Heart left ventricle (tissue), 16 donors: ENCODE measurements around the gene UBL7. TPM values are rescaled to one million over a fixed set of nuclear protein-coding genes. Genes with fewer than 3 reads are reported as not detected.

Source experiments
- ATAC-seq, 4 donors: fragments of 200-7000 bp; cut with Tn5 transposase; one replicate each; pipeline ENCODE4 v1.9.1; 2020 to 2022; ENCODE audit warnings: moderate library complexity in 4 of 4, mild to moderate bottlenecking in 3 of 4, moderate number of reproducible peaks in 1 of 4
- DNase-seq, 5 donors: peaks; one replicate each; pipeline ENCODE4 v3.0.0-alpha.2; 2020
- H3K27ac ChIP-seq, 12 donors: fragments of 200-600 bp; sonication (generic) in 4 of 12; one replicate each; pipeline versions ENCODE4 v1.5.0 to v1.8.0; 2016 to 2022; ENCODE audit warnings: mild to moderate bottlenecking in 2 of 12
- H3K27me3 ChIP-seq, 9 donors: fragments of 200-600 bp; sonication (generic) in 2 of 9; one replicate each; pipeline versions ENCODE4 v1.5.1 to v1.8.0; 2016 to 2022; ENCODE audit warnings: mild to moderate bottlenecking in 3 of 9
- H3K36me3 ChIP-seq, 9 donors: fragments of 200-600 bp; sonication (generic) in 2 of 9; one replicate each; pipeline versions ENCODE4 v1.5.0 to v1.8.0; 2018 to 2022; ENCODE audit warnings: mild to moderate bottlenecking in 2 of 9
- H3K4me1 ChIP-seq, 12 donors: fragments of 200-600 bp; sonication (generic) in 4 of 12; one replicate each; pipeline versions ENCODE4 v1.5.0 to v1.8.0; 2016 to 2022; ENCODE audit warnings: mild to moderate bottlenecking in 3 of 12
- H3K4me3 ChIP-seq, 12 donors: fragments of 200-600 bp; sonication (generic) in 4 of 12; one replicate each; pipeline versions ENCODE4 v1.5.0 to v1.8.0; 2017 to 2022; ENCODE audit warnings: mild to moderate bottlenecking in 9 of 12, moderate library complexity in 4 of 12
- H3K9me3 ChIP-seq, 12 donors: fragments of 200-600 bp; sonication (generic) in 4 of 12; one replicate each; pipeline versions ENCODE4 v1.5.0 to v1.8.0; 2016 to 2022; ENCODE audit warnings: mild to moderate bottlenecking in 1 of 12
- CTCF ChIP-seq, 12 donors: fragments of 200-600 bp; sonication (generic) in 4 of 12; IDR thresholded peaks; one replicate each; pipeline versions ENCODE4 v1.5.0 to v1.8.0; 2018 to 2022; ENCODE audit warnings: antibody characterized with exemption in 12 of 12, mild to moderate bottlenecking in 5 of 12
- POLR2A ChIP-seq, 2 donors: fragments of 450-650 bp; IDR thresholded peaks; one replicate each; pipeline ENCODE4 v1.6.1; 2017; ENCODE audit warnings: antibody characterized with exemption in 2 of 2, mild to moderate bottlenecking in 2 of 2, moderate library complexity in 2 of 2
- WGBS, 4 donors: extraction: QIAGEN DNeasy Blood & Tissue Kit in 2 of 4; methylation state at CpG; one replicate each; pipeline versions ENCODE4 v1.1.5 to v1.1.7; 2013 to 2018; 5-methylcytosine and 5-hydroxymethylcytosine counted together
- intact Hi-C, 10 donors: fragments of 100-400 bp; cut with DNase I; formaldehyde crosslinking; loops; one replicate each; pipeline versions ENCODE4 v1.11.1 to v1.14.2; 2022
- polyA plus RNA-seq, 2 donors: library from polyadenylated mRNA; stranded (reverse); fragments of 200-250 nt; gene quantifications; one replicate each; pipeline ENCODE4 v1.2.3, GENCODE V29; 2013
- total RNA-seq, 9 donors: library from RNA; depleted of rRNA in 2 of 9; stranded (reverse); fragments of >200 nt in 2 of 9; fragmentation: NEBNext Ultra II Directional in 3 of 9; extraction: Animal tissue kit (Norgen Biotek cat#: 25700) in 3 of 9; gene quantifications; one replicate each; pipeline versions ENCODE4 v1.1.0 to v1.2.4, GENCODE V29; 2016 to 2023
- donor health status: ischemic (EF 13 %, LVEDD 7.1; RV severe dilation, severe dysfunction).
- donor health status: healthy with polysubstance abuse.
- donor health status: DM: no; HTN: yes; CAD: no.
- donor health status: DM: no; HTN: no; CAD: no.
- donor health status: ischemic (EF 25% LVEDD 6.9; RV normal size, moderate dysfunction).
- donor health status: ischemic (EF 25% LVEDD 5.7; RV mildly dilated, moderate dysfunction).
- donor health status: healthy.
- donor health status: DM: yes; HTN: yes; CAD: no.
- donor health status: ischemic (EF 35%, LVEDD 5.7; RV mildly dilated, moderate dysfunction).
- donor health status: nonischemic (EF 11% LVEDD 7.7; RV severe dilation, severe dysfunction).
- donor health status: DM: yes; HTN: yes; CAD: no.
- donor health status: PGD.
- donor health status: ischemic (EF 29% LVEDD 5.4; RV normal size, mild dysfunction).
- donor health status: nonischemic (EF 23%, LVEDD 6.1; RV moderate dilation, normal function).

The UBL7 gene
- total and polyA plus RNA-seq, 11 donors, result 40.6 to 102 (median 49.5) TPM

- no peaks in the 10 kb centered on the region for H3K9me3 ChIP-seq
- WGBS, 4 donors, result 88 to 99% (median 95%) methylated on average over 4 of the region's 4 CpGs
- peaks cover 0 to 5% (median 0%) of the 10 kb centered on the region in 9 donors for H3K36me3 ChIP-seq
Measured at GRCh38 chr15:74504836-74505235, 43.9 kb upstream of the UBL7 start.

GRCh38 chr15:74504418-74504817, 43.5 kb upstream of the UBL7 start:
- ATAC-seq, result no peak
- no peaks in the 10 kb centered on the region for H3K9me3 ChIP-seq
- no peak overlapping the region for H3K27ac ChIP-seq
- WGBS, 4 donors, result 94 to 96% (median 95%) methylated on average over 3 of the region's 3 CpGs
- no peak for DNase-seq
- intact Hi-C loops, result no loop called here
- H3K4me3 ChIP-seq, result no peak overlapping the region
- no peaks in the 10 kb centered on the region for H3K4me1 ChIP-seq
- no peak for TF ChIP-seq CTCF (IDR thresholded peaks at IDR 0.05)
- TF ChIP-seq POLR2A (IDR thresholded peaks at IDR 0.05), result no peak
- no peaks in the 10 kb centered on the region for H3K27me3 ChIP-seq
- peaks cover 0 to 5% (median 0%) of the 10 kb centered on the region in 9 donors for H3K36me3 ChIP-seq

More at GRCh38 chr15:74504836-74505235, 43.9 kb upstream of the UBL7 start:
- no peaks in the 10 kb centered on the region for H3K4me1 ChIP-seq
- intact Hi-C loops, result no loop called here
- H3K27ac ChIP-seq, result no peak overlapping the region
- H3K4me3 ChIP-seq, result no peak overlapping the region
- TF ChIP-seq CTCF (IDR thresholded peaks at IDR 0.05) (no peak), POLR2A (IDR thresholded peaks at IDR 0.05) (no peak)
- DNase-seq, result no peak
- H3K27me3 ChIP-seq, result no peaks in the 10 kb centered on the region
- no peak for ATAC-seq

GRCh38 chr15:74502301-74502700, 41.3 kb upstream of the UBL7 start:
- H3K4me1 ChIP-seq, result no peaks in the 10 kb centered on the region

GRCh38 chr15:74500401-74500800, 39.4 kb upstream of the UBL7 start:
- TF ChIP-seq POLR2A (IDR thresholded peaks at IDR 0.05) (no peak), CTCF (IDR thresholded peaks at IDR 0.05) (no peak)
- WGBS, 4 donors, result 90 to 95% (median 95%) methylated on average over 2 of the region's 2 CpGs
- Histone ChIP-seq H3K27ac (no peak overlapping the region), H3K36me3 (peaks cover 0 to 5% (median 0%) of the 10 kb centered on the region in 9 donors), H3K27me3 (no peaks in the 10 kb centered on the region), H3K9me3 (no peaks in the 10 kb centered on the region), H3K4me3 (no peak overlapping the region), H3K4me1 (no peaks in the 10 kb centered on the region)
- no peak for DNase-seq
- intact Hi-C loops, result no loop called here
- ATAC-seq, result no peak

More at GRCh38 chr15:74502301-74502700, 41.3 kb upstream of the UBL7 start:
- WGBS, 4 donors, result 78 to 98% (median 83%) methylated on average over 3 of the region's 3 CpGs
- Histone ChIP-seq H3K27ac (no peak overlapping the region), H3K9me3 (no peaks in the 10 kb centered on the region), H3K27me3 (no peaks in the 10 kb centered on the region), H3K4me3 (no peak overlapping the region), H3K36me3 (peaks cover 0 to 5% (median 0%) of the 10 kb centered on the region in 9 donors)
- DNase-seq (no peak), ATAC-seq (no peak)
- TF ChIP-seq CTCF (IDR thresholded peaks at IDR 0.05) (no peak), POLR2A (IDR thresholded peaks at IDR 0.05) (no peak)
- intact Hi-C loops, result no loop called here
